Eye (tissue), 1 donor: ENCODE data around the gene MS4A8.
"Not testable (repeated sequence)": the region's sequence is repeated elsewhere in the genome, so short reads cannot be mapped to it uniquely, and the experiment has no call there.

Experiments
- DNase-seq: peaks from one replicate; pipeline ENCODE4 v3.0.0-alpha.2; 2015

Gene MS4A8

DNA sequence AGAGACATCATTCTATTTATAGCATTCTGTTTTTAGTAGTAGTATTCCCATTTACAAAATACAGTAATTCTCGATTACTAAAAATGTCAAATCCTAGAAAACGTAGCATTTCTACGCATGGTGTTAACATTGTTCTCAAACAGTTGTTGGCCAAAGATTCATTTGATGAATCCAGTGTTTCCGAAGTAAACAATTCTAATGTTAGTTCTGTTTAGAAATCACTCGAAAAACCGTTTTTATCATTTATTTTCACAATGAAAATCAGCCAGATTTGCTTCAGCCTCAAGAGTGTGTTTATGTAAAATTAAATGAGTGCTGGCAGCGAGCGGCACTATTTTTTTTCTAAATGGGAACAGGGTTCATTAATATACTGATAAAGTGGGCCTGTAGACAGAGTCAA, 32.2 kb downstream of the MS4A8 start:
- DNase-seq, result no peak

DNA sequence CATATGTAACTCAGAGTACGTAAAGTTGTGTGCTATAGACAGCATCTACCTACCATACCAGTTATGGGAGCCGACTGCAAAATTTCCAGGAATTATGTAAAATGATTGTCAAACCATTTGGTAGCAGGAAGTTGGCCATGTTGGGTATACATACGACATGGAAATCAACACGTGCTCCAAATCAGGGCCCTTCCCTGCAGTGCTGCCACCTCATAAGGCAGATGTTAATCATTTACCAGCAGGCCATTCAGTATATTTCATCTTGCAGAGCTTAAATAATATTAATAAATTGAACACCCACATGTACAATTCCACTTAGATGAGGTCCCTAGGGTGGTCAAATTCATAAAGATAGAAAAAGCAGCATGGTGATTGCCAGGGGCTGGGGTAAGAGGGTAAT, 34.9 kb downstream of the MS4A8 start:
- DNase-seq, result no peak

DNA sequence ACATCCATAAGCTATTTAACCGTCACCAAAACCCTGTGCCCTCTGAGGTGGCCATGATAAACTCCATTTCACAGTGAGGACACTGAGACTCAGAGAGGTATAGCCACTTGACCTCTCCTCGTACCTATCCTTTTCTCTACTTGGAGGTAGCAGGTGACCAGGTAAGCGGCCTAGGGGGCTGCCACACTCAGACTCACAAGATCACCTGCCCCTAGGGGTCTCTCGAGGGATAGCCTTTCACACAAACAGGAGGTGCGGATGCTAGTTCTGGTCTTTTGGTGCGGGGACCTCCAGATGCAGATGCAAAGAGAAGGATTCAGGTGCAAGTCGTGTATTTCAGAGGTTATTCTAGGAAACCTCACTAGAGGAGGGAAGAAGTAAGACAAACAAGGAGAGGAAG, 39.7 kb downstream of the MS4A8 start:
- DNase-seq, result no peak

DNA sequence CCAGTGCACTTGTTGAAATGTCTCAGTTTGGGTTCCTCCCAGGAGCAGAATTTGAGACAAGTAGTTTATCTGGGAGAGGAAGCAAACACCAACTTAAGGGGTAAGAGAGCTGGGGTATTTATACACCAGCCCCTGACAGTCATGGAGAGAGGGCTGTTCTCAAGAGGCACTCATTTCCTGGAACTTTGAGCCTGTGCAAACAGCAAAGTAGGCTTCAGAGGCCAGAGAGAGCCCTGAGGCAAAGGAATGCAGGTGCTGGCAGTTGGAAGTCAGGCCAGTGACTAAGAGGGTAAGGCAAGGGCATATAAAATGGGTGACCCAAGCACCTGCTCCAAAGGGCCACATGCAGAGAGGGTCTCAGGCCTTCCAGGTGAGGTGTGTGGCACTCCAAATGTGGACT, 41.2 kb downstream of the MS4A8 start:
- no peak for DNase-seq

DNA sequence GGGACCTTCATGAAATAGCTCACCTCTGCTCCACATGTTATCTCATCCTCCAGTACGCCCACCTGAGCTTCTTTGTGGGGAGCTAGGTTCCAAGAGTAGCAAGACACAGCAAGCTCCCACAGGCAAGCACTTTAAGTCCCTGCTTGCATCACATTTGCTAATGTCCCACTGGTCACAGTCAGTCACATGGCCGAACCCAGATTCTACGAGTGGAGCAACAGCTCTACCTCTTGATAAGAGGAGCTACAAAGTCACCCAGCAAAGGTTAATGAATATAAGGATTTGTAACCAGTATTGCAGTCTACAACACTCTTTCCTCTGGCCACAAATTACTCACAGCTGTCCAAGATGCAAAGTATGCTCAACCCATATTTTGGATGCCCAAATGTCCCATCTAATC, 42.0 kb downstream of the MS4A8 start:
- DNase-seq, result no peak

DNA sequence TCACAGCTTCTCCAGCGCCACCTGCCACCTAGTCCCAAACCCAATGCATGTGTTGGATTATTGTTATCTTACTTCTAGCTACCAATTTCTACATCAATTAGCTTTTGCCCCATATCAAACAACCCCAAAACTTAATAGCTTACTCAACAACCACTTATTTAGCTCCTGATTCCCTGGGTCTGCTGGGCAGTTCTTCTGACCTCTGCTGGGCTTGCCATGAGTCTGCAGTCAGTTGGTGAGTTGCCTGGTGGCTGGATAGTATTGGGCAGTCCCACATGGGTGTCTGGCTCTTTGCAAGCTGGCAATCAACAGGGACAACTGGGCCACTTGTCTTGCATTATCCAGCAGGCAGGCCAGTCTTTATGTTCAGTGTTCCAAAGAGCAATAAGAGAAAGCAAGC, 43.6 kb downstream of the MS4A8 start:
- no peak for DNase-seq

DNA sequence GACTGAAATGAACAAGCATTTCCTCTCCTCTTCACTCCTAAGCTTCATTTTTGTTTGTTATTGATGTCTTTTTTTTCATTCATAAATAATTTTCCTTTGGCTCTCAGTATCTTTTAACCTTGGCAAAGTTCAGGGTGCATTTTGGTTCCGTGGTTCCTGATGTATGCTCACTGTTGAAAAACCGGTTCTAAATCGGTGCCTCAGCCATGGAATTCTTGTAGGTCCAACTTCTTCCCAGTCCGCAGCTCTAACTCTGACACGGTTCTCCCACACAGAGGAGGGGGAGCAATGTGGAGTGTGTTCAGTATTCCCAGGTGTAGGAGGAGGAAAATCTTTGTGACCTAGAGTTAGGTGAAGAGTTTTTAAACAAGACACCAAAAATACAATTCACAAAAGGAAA, 44.7 kb downstream of the MS4A8 start:
- DNase-seq, result no peak

DNA sequence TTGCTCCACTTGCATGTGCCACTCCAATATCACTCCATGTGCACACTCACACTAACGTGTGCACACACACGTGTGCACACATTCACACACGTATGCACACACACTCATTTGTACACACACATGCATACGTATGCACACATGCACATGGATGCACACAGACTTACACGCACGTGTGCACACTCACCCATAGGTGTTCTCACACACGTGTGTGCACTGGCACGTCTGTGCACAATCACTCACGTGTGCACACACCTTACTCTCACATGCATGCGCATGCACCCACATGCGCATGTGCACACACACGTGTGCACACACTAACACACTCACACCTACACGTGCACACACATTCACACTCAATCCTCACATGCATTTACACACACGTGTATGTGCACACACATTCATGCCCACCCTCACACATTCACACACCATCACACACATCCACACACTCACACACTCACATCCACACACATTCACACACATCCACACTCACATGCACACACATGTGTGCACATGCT, 48.0 kb downstream of the MS4A8 start:
- no peak for DNase-seq

DNA sequence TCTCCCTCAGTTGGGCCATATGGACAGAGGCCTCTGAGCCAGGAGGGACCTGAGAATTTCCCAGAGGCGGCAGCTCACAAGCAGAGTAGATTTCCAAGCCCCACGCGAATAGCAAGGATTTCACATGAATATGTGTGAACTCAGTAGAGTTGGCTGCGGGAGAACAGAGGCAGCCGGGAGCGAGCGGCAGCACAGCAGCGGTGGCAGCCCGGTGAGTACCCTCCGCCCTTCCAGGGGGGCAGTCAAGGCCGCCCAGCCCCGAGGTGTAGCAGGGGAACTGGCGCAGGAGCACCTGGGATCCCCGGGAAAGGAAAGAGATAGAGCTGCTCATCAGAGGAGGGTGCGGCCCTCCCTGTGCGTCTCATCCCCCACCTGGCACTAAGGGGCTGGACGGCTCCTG, 48.8 kb downstream of the MS4A8 start:
- DNase-seq, result no peak

DNA sequence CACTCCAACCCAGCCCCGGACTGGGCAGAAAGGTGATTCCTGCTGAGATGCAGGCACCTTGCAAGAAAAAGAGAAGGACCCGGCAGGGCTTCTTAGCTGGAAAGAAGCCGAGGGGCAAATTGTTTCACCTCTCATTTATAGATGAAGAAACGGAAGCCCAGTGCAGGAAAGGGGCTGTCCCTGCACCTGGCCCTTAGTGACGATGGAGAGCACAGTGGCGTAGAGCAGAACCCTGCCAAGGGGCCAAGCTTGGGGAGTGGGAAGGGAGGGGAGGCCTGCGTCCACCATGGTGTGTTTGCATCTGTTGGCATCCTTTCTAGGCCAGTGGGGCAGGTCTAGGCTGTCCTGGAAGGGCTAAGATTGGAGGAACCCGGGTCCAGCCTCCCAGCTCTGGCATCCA, 49.4 kb downstream of the MS4A8 start:
- no peak for DNase-seq

DNA sequence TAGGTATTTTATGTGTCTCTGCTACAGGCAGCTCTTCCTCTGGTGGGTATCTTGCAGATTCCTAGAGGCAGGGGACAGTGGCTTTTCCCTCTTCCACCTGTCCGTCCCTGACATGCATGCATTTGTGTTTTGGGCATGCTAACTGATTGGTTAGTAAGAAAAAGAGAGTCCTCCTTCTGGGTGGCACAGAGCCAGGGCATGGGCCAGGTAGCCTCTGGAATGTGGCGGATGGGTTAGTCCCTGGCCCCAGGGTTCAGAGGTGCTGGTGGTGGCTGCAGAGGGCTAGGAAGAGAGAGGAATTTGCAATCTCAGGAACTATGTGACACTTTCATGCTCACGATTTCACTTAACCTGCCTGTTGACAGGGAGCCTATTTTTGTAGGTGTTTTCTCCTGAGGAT, 51.5 kb downstream of the MS4A8 start:
- DNase-seq, result no peak

DNA sequence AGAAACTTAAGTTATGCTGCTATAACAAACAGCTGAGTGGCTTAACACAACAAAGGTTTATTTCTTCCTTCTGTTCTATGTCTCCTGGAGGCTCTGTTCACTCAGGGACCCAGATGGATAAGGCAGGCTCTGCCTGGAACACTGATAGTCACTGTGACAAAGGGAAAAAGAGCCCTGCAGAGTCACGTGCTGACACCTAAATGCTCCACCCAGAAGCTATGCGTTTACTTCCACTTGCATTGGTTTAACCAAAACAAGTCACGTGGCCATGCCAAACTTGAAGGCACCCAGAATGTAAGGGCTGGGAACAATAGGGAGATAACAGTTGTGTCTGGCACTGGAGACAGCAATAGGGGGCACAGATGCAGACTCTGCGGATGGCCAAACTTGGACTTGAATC, 53.9 kb downstream of the MS4A8 start:
- no peak for DNase-seq

DNA sequence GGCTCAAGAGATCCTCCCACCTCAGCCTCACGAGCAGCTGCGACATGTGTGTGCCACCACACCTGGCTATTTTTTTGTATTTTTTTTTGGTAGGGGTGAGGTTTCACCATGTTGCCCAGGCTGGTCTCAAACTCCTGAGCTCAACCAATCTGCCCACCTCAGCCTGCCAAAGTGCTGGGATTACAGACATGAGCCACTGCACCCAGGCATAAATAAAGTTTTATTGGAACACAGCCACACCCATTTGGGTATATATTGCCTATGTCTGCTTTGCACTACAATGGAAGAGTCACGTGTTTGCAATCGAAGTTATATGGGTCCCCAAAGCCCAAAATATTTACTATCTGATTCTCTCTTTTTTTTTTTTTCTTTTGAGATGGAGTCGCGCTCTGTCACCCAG, 55.5 kb downstream of the MS4A8 start:
- DNase-seq, result no peak

DNA sequence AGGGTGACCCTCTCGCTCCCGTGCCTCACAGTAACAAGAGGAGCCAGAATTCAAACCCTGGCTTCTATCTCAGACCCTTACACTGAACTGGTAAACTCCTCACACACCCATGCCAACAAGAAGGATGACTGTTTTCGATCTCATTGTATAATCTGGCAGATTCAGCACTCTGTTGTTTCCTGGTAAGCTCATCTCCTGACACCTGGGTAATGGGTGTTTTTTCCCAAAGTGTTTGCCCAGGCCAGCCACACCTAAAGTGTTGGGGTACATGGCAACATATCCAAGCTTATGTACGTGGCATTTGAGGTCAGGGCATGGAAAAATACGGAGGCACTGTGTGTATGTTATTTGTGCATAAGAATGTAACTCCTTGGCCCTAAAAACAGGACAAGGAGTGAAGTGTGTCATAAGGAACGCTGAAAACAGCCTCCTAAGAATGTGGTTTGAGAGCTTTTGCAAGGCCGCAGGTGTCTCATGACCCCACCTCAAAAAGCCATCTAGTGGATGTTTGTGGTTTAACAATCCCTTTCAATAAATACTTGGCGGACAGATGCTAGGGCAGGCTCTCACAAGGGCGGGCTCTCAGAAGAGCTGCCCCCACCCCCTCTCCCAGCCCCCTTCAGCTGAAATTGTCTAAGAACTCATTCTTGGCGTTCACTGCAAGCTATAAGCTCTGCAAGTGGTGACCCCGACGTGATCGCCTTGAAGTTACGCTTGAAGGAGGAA, 57.1 kb downstream of the MS4A8 start, which contains the start of gene MS4A15:
TSS of gene MS4A15 (plus strand) at position 561 of the 726 bp plus-strand sequence. CDS start 6,867 bp downstream, outside the sequence.
- no peak for DNase-seq

DNA sequence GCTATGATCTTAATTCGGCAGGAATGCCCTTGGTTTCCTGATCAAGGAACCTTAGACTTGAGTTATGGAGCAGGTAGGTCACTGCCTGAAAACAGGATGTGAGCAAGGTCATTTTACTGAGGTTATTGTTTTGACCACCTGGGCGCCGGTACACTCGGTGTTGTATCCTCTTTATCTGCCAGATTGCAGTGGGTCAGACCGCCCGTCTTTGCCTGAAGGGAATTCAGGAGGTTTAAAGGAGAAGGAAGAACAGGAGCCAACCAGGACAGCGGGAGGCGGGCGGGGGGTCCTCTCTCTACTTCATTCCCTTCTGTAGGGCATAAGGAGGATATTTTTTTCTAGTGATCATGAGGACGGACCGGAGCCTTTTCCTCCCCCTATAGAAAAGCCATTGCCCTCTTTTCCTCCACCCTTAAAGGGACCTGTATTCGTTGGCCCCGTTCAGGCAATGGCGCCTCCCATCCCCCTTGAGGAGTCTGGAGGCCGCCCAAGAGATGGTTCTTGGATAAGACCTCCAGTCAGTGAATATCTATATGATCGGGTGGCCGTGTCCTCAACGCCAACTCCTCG, 57.9 kb downstream of the MS4A8 start:
- no peak for DNase-seq

DNA sequence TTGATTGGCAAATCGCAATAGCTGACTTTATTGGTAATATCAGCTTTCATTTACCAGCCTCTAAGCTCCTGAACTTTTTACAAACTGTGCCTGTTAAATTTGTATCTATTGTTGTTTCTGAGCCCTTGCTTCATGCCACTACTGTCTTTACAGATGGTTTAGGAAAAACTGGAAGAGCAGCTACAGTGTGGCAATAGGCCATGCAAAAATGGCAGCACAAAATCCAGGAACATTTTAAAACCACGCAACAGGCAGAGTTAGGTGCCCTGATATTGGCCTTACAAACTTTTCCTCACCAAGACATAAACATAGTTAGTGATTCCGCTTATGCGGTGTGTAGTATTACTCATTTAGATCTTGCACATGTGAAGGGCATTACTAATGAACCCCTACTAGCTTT, 59.3 kb downstream of the MS4A8 start:
- DNase-seq, result not testable (repeated sequence)

DNA sequence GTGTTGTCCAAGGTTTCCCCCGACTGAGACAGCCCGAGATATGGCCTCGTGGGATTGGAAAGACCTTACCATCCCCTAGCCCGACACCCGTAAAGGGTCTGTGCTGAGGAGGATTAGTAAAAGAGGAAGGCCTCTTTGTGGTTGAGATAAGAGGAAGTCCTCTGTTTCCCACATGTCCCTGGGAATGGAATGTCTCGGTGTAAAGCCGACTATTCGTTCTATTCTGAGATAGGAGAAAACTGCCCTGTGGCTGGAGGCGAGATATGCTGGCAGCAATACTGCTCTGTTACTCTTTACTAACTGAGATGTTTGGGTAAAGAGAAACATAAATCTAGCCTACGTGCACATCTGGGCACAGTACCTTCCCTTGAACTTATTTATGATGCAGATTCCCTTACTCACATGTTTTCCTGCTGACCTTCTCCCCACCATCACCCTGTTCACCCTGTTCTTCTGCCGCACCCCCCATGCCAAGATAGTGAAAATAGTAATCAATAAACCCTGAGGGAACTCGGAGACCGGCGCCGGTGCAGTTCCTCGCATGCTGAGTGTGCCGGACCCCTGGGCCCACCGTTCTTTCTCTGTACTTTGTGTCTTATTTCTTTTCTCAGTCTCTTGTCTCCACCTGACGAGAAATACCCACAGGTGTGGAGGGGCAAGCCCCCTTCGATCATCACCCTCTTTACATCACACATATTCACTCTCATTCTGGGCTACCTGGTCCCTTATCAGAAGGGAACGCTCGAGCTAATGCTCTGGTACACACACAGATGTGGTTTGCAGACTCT, 60.2 kb downstream of the MS4A8 start:
- not testable (repeated sequence) for DNase-seq

DNA sequence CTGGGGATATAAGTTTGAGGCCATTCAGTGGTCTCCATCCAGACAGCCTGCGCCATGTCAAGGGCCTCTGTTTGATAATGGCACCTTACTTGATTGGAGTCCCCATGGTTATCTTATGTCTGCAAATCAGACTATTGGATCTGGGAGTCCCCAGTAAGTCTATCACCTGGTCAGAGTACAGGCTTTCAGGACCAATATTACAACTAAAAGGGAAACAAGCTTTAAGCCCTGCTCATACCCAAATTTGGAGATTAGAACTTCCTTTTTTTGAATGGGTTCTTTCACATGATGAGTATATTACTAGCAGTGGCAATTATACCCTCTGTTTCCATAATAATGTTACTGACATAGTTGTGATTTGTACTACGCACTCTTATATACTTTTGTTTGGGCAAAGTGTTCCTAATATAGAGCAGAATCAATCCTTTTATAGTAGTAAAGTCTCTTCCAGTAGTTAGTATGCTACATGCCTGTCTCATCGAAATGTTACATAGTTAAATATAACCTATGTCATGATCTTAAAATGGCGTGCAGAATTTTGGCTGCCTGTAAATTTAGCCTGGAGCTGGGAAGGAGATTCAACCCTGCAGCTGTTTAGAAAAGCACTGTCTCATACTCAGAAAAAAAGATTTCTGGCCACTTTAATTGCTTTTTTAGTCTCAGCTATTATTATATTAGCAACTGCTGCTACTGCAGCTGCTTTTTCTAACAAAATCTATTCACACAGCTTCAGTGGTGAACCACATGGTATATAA, 62.2 kb downstream of the MS4A8 start:
- DNase-seq, result no peak

DNA sequence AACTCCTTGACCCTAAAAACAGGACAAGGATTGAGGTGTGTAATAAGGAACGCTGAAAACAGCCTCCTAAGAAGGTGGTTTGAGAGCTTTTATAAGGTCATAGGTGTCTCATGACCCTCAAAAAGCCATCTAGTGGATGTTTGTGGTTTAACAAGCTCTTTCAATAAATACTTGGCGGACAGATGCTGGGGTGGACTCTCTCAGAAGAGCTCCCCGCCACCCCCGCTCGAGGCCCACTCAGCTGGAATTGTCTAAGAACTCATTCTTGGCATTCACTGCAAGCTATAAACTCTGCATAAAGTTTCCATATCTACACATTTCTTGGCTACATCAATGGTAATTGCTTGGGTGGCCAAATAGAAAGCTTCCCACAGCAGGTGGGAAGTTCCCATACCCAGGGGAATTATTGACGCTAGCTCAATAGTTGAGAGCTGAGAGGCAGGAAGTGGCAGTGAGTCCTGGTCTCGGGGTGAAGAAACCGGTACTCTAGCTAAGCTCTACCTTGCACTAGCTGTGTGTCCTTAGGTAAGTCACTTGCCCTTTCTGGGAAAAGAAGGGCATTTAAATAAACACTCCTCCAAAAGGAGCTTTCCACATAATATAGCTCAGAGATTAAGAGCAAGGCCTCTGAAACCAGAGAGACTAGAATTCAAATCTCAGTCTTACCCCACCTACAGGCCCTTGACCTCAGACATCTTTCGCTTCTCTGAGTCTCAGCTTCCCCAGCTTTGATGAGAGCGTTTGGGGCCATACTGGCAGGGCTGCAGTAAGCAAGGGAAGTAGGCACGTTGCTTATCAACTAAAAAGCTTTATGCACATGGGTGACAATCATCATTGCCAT, 63.7 kb downstream of the MS4A8 start:
- DNase-seq, result no peak

DNA sequence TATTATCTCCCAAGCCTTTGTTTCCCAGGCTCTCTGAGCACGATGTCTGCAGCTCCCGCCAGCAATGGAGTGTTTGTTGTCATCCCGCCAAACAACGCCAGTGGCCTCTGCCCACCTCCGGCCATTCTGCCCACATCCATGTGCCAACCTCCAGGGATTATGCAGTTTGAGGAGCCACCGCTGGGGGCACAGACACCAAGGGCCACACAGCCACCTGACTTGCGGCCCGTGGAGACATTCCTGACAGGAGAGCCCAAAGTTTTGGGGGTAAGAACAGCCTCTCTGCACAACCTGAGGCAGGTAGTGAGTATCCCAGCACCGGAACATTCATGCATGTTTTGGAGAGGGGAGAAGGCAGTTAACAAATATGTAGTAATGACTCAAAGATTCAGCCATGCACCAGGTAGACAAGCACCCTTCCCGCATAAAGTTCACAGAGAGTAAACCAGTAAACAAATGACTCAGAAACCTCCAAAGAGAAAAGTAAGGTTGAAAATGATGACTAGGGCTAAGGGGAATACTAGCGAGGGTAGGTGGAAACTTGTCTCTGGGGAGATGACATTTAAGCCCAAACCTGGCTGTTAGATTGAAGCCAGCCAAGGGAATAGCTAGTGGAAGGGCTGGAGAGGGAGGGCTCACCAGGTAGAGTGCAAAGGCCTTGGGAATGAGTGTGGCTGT, 64.4 kb downstream of the MS4A8 start:
- DNase-seq, result no peak

DNA sequence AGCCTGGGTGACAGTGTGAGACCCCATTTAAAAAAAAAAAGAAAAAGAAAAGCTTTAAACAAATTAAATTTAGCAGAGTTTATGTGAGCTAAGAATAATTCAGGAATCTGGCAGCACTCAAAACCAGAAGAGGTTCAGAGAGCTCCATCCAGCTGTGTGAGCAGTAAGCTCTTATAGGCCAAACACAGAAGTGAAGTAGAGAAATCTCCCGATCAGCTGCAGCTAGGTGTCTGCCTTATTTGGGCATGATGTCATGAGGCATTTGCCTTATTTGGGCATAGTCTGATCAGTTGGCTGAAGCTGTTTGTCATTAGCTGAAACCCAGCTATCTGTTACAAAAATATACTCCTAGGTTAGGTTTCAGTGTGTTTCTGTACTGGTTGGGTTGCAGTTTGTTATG, 65.5 kb downstream of the MS4A8 start:
- DNase-seq, result no peak

DNA sequence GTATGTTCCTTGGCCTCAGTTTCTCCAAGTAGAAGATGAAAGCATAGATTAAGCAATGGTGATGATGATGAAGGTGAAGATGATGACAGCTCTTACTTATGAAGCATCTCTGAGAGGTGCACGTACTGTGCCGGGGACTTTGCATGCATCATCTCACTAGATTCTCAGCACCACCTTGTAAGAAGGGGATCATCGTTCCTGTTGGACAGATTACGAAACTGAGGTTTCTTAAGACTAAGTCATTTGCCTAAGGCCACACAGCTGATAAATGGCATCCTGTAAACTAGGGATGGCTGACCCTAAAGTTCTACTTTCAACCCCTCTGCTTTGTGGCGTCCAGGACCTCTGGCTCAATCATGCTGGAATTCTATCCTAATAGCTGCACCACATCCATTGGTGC, 65.9 kb downstream of the MS4A8 start:
- no peak for DNase-seq
